Measurements from ENCODE around the gene IGFBP4.

IGFBP4 gene

GRCh38 chr17:40457369-40457768 is 14.1 kb downstream of the IGFBP4 start:
- DNase-seq = no peak

- DNase-seq = no peak
Observed at GRCh38 chr17:40457964-40458791, 14.9 kb downstream of the IGFBP4 start.

GRCh38 chr17:40458851-40459482 is 15.7 kb downstream of the IGFBP4 start:
- DNase-seq = no peak

GRCh38 chr17:40459636-40460603 is 16.7 kb downstream of the IGFBP4 start:
- DNase-seq = no peak

- DNase-seq = no peak
Observed at GRCh38 chr17:40460604-40460967, 17.3 kb downstream of the IGFBP4 start.

- no peak for DNase-seq
Observed at GRCh38 chr17:40460968-40461731, 17.9 kb downstream of the IGFBP4 start.

- DNase-seq = no peak
Observed at GRCh38 chr17:40461732-40462342, 18.6 kb downstream of the IGFBP4 start.

GRCh38 chr17:40462343-40463121 is 19.3 kb downstream of the IGFBP4 start:
- DNase-seq = no peak

- DNase-seq = no peak
Observed at GRCh38 chr17:40463122-40463550, 19.9 kb downstream of the IGFBP4 start.

GRCh38 chr17:40464392-40464855 is 21.2 kb downstream of the IGFBP4 start:
- DNase-seq = no peak

- DNase-seq = no peak
Observed at GRCh38 chr17:40466298-40466971, 23.2 kb downstream of the IGFBP4 start.

- no peak for DNase-seq
Observed at GRCh38 chr17:40467281-40467867, 24.1 kb downstream of the IGFBP4 start.

- no peak for DNase-seq
Observed at GRCh38 chr17:40468560-40468959, 25.3 kb downstream of the IGFBP4 start.

GRCh38 chr17:40469805-40470675 is 26.8 kb downstream of the IGFBP4 start:
- no peak for DNase-seq

GRCh38 chr17:40470932-40471828 is 27.9 kb downstream of the IGFBP4 start:
- DNase-seq = no peak

- no peak for DNase-seq
Observed at GRCh38 chr17:40471846-40472732, 28.8 kb downstream of the IGFBP4 start.

Data from SW 1271 (cell line).